ENCODE results near the gene AGTRAP. TPM values are rescaled to one million over a fixed set of nuclear protein-coding genes. Genes with fewer than 3 reads are reported as not detected.

AGTRAP gene
- total RNA-seq, 1 experiment from 2014 or later, result 77.7 TPM

DNA sequence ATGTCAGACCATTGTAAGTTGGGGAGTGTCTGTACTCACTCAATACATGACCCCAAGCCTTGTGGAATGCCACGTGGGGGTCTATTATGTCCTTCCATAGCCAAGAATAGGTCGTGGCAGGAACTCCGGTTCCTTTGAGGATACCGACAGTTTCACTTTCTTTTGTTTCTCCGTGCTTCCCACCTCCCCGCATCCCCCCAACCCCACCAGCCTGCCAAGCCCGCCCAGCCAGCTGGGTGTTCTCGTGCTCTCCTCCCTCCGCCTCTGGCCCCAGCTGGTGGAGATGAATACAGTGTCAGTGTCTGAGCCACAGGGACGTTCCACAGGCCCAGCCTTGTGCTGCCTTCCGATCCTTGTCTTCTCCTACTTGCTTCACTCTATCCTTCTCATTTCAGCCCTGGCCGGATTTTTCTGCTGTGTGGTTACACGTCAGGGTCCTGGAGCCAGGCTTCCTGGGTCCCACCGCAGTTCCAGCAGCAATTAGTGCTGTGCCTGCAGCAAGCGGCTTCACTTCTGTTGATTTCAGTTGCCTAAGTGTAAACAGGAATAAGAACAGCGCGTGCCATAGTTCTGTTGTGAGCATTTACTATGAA lies 4.1 kb upstream of the AGTRAP start:
- no peak overlapping the region for H2AFZ ChIP-seq
- POLR2A ChIA-PET (ENCODE audit: unreplicated experiment), result no interaction called here
- intact Hi-C loops (cut with micrococcal nuclease; ENCODE audit: unreplicated experiment), result loop anchor here (10.0 kb wide), 1 partner anchor 163 kb away; no protein-coding TSS in a partner anchor
- no peak overlapping the region for H3K27ac ChIP-seq
- no peak overlapping the region for H3K4me3 ChIP-seq
- H3K4me1 ChIP-seq (replicated peaks; ENCODE audit: insufficient read depth), result no peaks in the 10 kb centered on the region
- DNase-seq, result no peak
- BruUV-seq (replicated peaks), result no TSS peak
- H3K4me2 ChIP-seq, result no peak overlapping the region
- H3K79me2 ChIP-seq (ENCODE audit: low read depth), result no peaks in the 10 kb centered on the region
- CTCF ChIA-PET, result no interaction called here
- H3F3A ChIP-seq (ENCODE audit: insufficient read depth, low read depth), result peaks cover 6% of the 10 kb centered on the region; the same call in 1 of the 2 replicates
- no peaks in the 10 kb centered on the region for H3K9me2 ChIP-seq (ENCODE audit: insufficient read depth)
- no peaks in the 10 kb centered on the region for H3K36me3 ChIP-seq (ENCODE audit: low read depth)
- no peaks in the 10 kb centered on the region for H3K27me3 ChIP-seq (ENCODE audit: insufficient read depth, low read depth)
- TF ChIP-seq, protein P1, sequence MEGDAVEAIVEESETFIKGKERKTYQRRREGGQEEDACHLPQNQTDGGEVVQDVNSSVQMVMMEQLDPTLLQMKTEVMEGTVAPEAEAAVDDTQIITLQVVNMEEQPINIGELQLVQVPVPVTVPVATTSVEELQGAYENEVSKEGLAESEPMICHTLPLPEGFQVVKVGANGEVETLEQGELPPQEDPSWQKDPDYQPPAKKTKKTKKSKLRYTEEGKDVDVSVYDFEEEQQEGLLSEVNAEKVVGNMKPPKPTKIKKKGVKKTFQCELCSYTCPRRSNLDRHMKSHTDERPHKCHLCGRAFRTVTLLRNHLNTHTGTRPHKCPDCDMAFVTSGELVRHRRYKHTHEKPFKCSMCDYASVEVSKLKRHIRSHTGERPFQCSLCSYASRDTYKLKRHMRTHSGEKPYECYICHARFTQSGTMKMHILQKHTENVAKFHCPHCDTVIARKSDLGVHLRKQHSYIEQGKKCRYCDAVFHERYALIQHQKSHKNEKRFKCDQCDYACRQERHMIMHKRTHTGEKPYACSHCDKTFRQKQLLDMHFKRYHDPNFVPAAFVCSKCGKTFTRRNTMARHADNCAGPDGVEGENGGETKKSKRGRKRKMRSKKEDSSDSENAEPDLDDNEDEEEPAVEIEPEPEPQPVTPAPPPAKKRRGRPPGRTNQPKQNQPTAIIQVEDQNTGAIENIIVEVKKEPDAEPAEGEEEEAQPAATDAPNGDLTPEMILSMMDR (conservative IDR thresholded peaks at IDR 0.05), result no peak
- TF ChIP-seq EZH2 (IDR thresholded peaks at IDR 0.05; ENCODE audit: low read depth), result no peak
- no peaks in the 10 kb centered on the region for H4K20me1 ChIP-seq (ENCODE audit: insufficient read depth)
- no peaks in the 10 kb centered on the region for H3K9me3 ChIP-seq (ENCODE audit: insufficient read depth, low read depth)

DNA sequence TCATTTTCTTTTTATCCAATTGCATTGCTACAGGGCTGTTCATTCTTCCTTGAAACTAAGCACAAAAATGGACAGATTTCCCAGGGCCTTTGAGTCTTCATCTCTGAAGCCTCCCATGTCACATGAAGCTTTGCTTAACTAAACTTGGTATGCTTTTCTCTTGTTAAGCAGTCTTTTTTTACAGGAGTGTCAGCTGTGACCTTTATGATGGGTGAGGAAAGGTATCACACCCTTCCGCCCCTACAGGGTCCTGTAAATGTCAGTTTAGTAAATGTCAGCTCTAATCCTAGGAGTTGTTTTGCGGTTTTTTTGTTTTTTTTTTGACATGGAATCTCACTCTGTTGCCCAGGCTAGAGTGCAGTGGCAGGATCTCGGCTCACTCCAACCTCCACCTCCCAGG lies 2.6 kb upstream of the AGTRAP start:
- no peaks in the 10 kb centered on the region for H3K9me2 ChIP-seq (ENCODE audit: insufficient read depth)
- H3K36me3 ChIP-seq (ENCODE audit: low read depth), result no peaks in the 10 kb centered on the region
- ChIA-PET CTCF (no interaction called here), POLR2A (ENCODE audit: unreplicated experiment) (no interaction called here)
- no peaks in the 10 kb centered on the region for H3K9me3 ChIP-seq (ENCODE audit: insufficient read depth, low read depth)
- peaks cover 9% of the 10 kb centered on the region for H3K4me1 ChIP-seq (replicated peaks; ENCODE audit: insufficient read depth)
- DNase-seq, result no peak
- H3K27ac ChIP-seq, result no peak overlapping the region
- H3F3A ChIP-seq (ENCODE audit: insufficient read depth, low read depth), result peaks cover 14% of the 10 kb centered on the region; the same call in 1 of the 2 replicates
- H3K27me3 ChIP-seq (ENCODE audit: insufficient read depth, low read depth), result no peaks in the 10 kb centered on the region
- intact Hi-C loops (cut with micrococcal nuclease; ENCODE audit: unreplicated experiment), result loop anchor here (10.0 kb wide), 1 partner anchor 161 kb away; no protein-coding TSS in a partner anchor
- H3K79me2 ChIP-seq (ENCODE audit: low read depth), result peaks cover 10% of the 10 kb centered on the region
- no peaks in the 10 kb centered on the region for H4K20me1 ChIP-seq (ENCODE audit: insufficient read depth)
- no peak overlapping the region for H3K4me2 ChIP-seq
- BruUV-seq (replicated peaks), result no TSS peak
- no peak overlapping the region for H3K4me3 ChIP-seq
- TF ChIP-seq EZH2 (IDR thresholded peaks at IDR 0.05; ENCODE audit: low read depth), result no peak
- TF ChIP-seq, protein P1 (conservative IDR thresholded peaks at IDR 0.05), result no peak
- H2AFZ ChIP-seq, result no peak overlapping the region

DNA sequence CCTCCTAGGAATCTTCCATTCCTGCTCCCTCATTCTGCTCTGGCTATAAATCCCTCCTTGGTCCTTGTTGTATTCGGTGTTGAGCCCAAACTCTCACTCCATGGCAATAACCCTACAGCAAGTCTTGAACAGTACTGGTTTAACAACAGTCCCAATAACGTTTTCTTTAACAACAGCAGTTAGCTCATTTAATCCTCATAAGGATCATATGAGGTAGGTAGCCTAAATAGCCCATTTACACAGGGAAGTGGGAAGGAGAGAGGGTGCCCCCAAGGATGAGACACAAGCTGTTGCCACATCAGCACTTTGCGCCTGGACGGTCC lies 444 bp upstream of the AGTRAP start:
- no peak for TF ChIP-seq EZH2 (IDR thresholded peaks at IDR 0.05; ENCODE audit: low read depth)
- TF ChIP-seq, protein P1 (conservative IDR thresholded peaks at IDR 0.05), result no peak
- Histone ChIP-seq H4K20me1 (ENCODE audit: insufficient read depth) (no peaks in the 10 kb centered on the region), H3K79me2 (ENCODE audit: low read depth) (peaks cover 14% of the 10 kb centered on the region), H3K27me3 (ENCODE audit: insufficient read depth, low read depth) (no peaks in the 10 kb centered on the region), H3K4me3 (peak overlapping the region; percentile 79; the same call in 1 of the 2 replicates), H3K4me2 (peak overlapping the region; percentile 76), H3K27ac (no peak overlapping the region), H3K9me3 (ENCODE audit: insufficient read depth, low read depth) (no peaks in the 10 kb centered on the region), H3K4me1 (replicated peaks; ENCODE audit: insufficient read depth) (peaks cover 9% of the 10 kb centered on the region), H3K36me3 (ENCODE audit: low read depth) (no peaks in the 10 kb centered on the region), H3K9me2 (ENCODE audit: insufficient read depth) (no peaks in the 10 kb centered on the region), H3F3A (ENCODE audit: insufficient read depth, low read depth) (peaks cover 14% of the 10 kb centered on the region; the same call in 1 of the 2 replicates), H2AFZ (peak overlapping the region; percentile 52; the same call in 1 of the 2 replicates)
- DNase-seq, result no peak
- CTCF ChIA-PET, result interaction anchor here (1.2 kb wide), 1 partner anchor 16 kb away, joined by 4 read pairs; no protein-coding TSS in a partner anchor
- no TSS peak for BruUV-seq (replicated peaks)
- intact Hi-C loops (cut with micrococcal nuclease; ENCODE audit: unreplicated experiment), result loop anchor here (5.0 to 10.0 kb wide), 4 partner anchors 52 to 159 kb away; partner anchors contain the start of genes CLCN6 and MTHFR
- POLR2A ChIA-PET (ENCODE audit: unreplicated experiment), result interaction anchor here (0.6 to 0.9 kb wide), 5 partner anchors 50 to 173 kb away, joined by 3 to 10 read pairs (median 3); no protein-coding TSS in a partner anchor

Measured in PC-9 (cell line).